ENCODE measurements around the gene IKBKE. TPM values are rescaled to one million over a fixed set of nuclear protein-coding genes. Genes with fewer than 3 reads are reported as not detected.

Gene IKBKE
- polyA plus RNA-seq, 1 donor (not counting 4 experiments of a cell fraction or from before 2014, with no cell fraction given): 8.9 TPM

DNA sequence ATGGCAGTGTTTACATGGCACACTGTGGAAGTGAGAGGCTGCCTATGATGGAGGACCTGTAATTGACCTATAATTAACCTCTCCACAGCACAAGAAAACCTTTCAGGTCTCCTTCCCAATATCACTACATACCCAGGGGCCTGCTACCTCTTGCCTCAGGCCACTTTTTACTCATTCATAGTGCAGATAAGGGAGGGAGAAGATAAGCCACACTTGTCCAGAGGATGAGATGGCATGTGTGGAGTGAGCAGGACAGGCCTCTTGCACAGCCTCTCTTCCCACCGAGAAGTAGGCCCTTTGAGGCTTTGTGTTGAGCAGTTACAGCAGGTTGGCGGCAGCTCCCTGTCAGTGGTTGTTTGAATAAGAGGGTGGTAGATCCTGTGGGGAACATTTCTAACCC lies 31.1 kb upstream of the IKBKE start:
- Histone ChIP-seq H3K9me3 (ENCODE audit: control insufficient read depth, low read depth, low read length) (no peaks in the 10 kb centered on the region), H3K79me2 (ENCODE audit: control insufficient read depth, insufficient read depth, low read length) (no peaks in the 10 kb centered on the region), H3K9ac (ENCODE audit: control insufficient read depth, extremely low read depth, insufficient read depth, low read length) (no peak overlapping the region), H2AFZ (ENCODE audit: control insufficient read depth, low read length) (no peak overlapping the region), H3K27me3 (ENCODE audit: control insufficient read depth, extremely low read depth, insufficient read depth, low read length) (no peaks in the 10 kb centered on the region), H3K4me1 (ENCODE audit: control insufficient read depth, extremely low read depth, insufficient read depth, low read length) (peaks cover 13% of the 10 kb centered on the region), H3K27ac (ENCODE audit: control insufficient read depth, insufficient read depth, low read length) (no peak overlapping the region), H4K20me1 (ENCODE audit: control insufficient read depth, extremely low read depth, insufficient read depth, low read length) (no peaks in the 10 kb centered on the region), H3K36me3 (ENCODE audit: control insufficient read depth in 2 of 2, extremely low read depth in 1 of 2, insufficient read depth in 2 of 2, low read length in 2 of 2) (peaks cover 18 to 24% of the 10 kb centered on the region in 2 experiments), H3K9me1 (ENCODE audit: control insufficient read depth, extremely low read depth, insufficient read depth, low read length) (no peaks in the 10 kb centered on the region), H3K4me3 (ENCODE audit: control insufficient read depth in 2 of 3, extremely low read depth in 1 of 3, insufficient read depth in 2 of 3, low read depth in 1 of 3, low read length in 3 of 3) (no peak overlapping the region), H3K4me2 (ENCODE audit: control insufficient read depth, extremely low read depth, insufficient read depth, low read depth, low read length) (no peak overlapping the region)
- DNase-seq (ENCODE audit: low read depth, low spot score): no peak
- dilution Hi-C loops (cut with MboI; ENCODE audit: extremely low pct_ligation_motif_present, low sequenced_read_pairs): no loop called here
- FAIRE-seq: no peak
- TF ChIP-seq EZH2 (IDR thresholded peaks at IDR 0.05; ENCODE audit: low read length): no peak
- TF ChIP-seq, protein P1, sequence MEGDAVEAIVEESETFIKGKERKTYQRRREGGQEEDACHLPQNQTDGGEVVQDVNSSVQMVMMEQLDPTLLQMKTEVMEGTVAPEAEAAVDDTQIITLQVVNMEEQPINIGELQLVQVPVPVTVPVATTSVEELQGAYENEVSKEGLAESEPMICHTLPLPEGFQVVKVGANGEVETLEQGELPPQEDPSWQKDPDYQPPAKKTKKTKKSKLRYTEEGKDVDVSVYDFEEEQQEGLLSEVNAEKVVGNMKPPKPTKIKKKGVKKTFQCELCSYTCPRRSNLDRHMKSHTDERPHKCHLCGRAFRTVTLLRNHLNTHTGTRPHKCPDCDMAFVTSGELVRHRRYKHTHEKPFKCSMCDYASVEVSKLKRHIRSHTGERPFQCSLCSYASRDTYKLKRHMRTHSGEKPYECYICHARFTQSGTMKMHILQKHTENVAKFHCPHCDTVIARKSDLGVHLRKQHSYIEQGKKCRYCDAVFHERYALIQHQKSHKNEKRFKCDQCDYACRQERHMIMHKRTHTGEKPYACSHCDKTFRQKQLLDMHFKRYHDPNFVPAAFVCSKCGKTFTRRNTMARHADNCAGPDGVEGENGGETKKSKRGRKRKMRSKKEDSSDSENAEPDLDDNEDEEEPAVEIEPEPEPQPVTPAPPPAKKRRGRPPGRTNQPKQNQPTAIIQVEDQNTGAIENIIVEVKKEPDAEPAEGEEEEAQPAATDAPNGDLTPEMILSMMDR (optimal IDR thresholded peaks at IDR 0.05 in 1 of 3, IDR thresholded peaks at IDR 0.05 in 1 of 3, conservative IDR thresholded peaks at IDR 0.05 in 1 of 3; ENCODE audit: extremely low read depth in 1 of 3, insufficient read depth in 2 of 3, low read length in 3 of 3): no peak

DNA sequence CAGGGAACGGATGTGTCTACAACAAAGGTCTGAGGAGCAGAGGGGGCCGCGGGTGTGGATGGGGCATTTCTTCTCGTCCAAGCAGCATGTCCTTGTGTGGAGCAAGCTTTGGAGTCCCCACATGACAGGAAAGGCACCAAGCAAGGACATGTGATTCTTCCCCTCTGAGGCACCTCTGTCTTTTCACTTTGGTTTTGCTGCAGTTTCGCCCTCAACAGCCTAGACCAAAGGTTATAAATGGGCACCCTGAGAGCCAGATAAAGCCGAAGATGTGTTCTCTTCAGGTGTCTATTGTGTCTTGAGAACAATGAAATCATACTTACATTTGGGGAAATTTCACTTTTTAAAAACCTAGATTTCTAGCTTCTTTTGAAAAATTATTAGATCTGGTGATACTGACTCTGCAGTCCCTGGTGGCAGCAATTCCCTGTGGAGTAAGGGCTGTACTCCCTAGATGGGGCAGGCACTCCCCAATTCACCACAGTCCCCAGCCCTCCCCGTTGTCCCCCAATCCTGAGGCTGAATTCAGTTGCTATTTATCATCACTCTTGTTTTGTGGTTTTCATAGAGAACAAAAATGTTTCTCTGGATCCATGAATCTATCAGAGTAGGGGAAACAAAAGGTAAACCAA lies 28.8 kb upstream of the IKBKE start:
- Histone ChIP-seq H3K9me3 (ENCODE audit: control insufficient read depth, low read depth, low read length) (no peaks in the 10 kb centered on the region), H4K20me1 (ENCODE audit: control insufficient read depth, extremely low read depth, insufficient read depth, low read length) (no peaks in the 10 kb centered on the region), H3K4me1 (ENCODE audit: control insufficient read depth, extremely low read depth, insufficient read depth, low read length) (peaks cover 13% of the 10 kb centered on the region), H3K79me2 (ENCODE audit: control insufficient read depth, insufficient read depth, low read length) (no peaks in the 10 kb centered on the region), H3K9me1 (ENCODE audit: control insufficient read depth, extremely low read depth, insufficient read depth, low read length) (no peaks in the 10 kb centered on the region), H3K27ac (ENCODE audit: control insufficient read depth, insufficient read depth, low read length) (peak overlapping the region; percentile 12), H3K9ac (ENCODE audit: control insufficient read depth, extremely low read depth, insufficient read depth, low read length) (no peak overlapping the region), H3K27me3 (ENCODE audit: control insufficient read depth, extremely low read depth, insufficient read depth, low read length) (no peaks in the 10 kb centered on the region), H3K36me3 (ENCODE audit: control insufficient read depth in 2 of 2, extremely low read depth in 1 of 2, insufficient read depth in 2 of 2, low read length in 2 of 2) (peaks cover 29 to 31% of the 10 kb centered on the region in 2 experiments), H2AFZ (ENCODE audit: control insufficient read depth, low read length) (no peak overlapping the region), H3K4me2 (ENCODE audit: control insufficient read depth, extremely low read depth, insufficient read depth, low read depth, low read length) (peak overlapping the region; percentile 27), H3K4me3 (ENCODE audit: control insufficient read depth in 2 of 3, extremely low read depth in 1 of 3, insufficient read depth in 2 of 3, low read depth in 1 of 3, low read length in 3 of 3) (no peak overlapping the region)
- FAIRE-seq (no peak), DNase-seq (ENCODE audit: low read depth, low spot score) (no peak)
- TF ChIP-seq, protein P1 (optimal IDR thresholded peaks at IDR 0.05 in 1 of 3, IDR thresholded peaks at IDR 0.05 in 1 of 3, conservative IDR thresholded peaks at IDR 0.05 in 1 of 3; ENCODE audit: extremely low read depth in 1 of 3, insufficient read depth in 2 of 3, low read length in 3 of 3): no peak
- no peak for TF ChIP-seq EZH2 (IDR thresholded peaks at IDR 0.05; ENCODE audit: low read length)
- dilution Hi-C loops (cut with MboI; ENCODE audit: extremely low pct_ligation_motif_present, low sequenced_read_pairs): no loop called here

Measured in keratinocyte (primary cell).